DMS 273 treated with DMSO at 0.1 percent for 48 hours (cell line): ENCODE data around the gene ARHGAP10.

Source experiments
- DNase-seq: peaks from one replicate; lab custom pipeline; 2025; lab: John Stamatoyannopoulos, UW

ARHGAP10 gene

GRCh38 chr4:148093065-148093464, 361.2 kb downstream of the ARHGAP10 start:
- DNase-seq, result no peak

GRCh38 chr4:148094149-148094548, 362.3 kb downstream of the ARHGAP10 start:
- no peak for DNase-seq

- DNase-seq, result no peak
Measured at GRCh38 chr4:148095346-148095923, 363.5 kb downstream of the ARHGAP10 start.

GRCh38 chr4:148097801-148098200, 365.9 kb downstream of the ARHGAP10 start:
- DNase-seq, result no peak

- no peak for DNase-seq
Measured at GRCh38 chr4:148101235-148101634, 369.3 kb downstream of the ARHGAP10 start.

- DNase-seq, result no peak
Measured at GRCh38 chr4:148101790-148102189, 369.9 kb downstream of the ARHGAP10 start.

- DNase-seq, result no peak
Measured at GRCh38 chr4:148103597-148104355, 371.9 kb downstream of the ARHGAP10 start.

GRCh38 chr4:148108766-148109165, 376.9 kb downstream of the ARHGAP10 start:
- DNase-seq, result no peak

- no peak for DNase-seq
Measured at GRCh38 chr4:148109216-148109615, 377.3 kb downstream of the ARHGAP10 start.

- DNase-seq, result no peak
Measured at GRCh38 chr4:148110169-148110568, 378.3 kb downstream of the ARHGAP10 start.

GRCh38 chr4:148112231-148112982, 380.5 kb downstream of the ARHGAP10 start:
- no peak for DNase-seq

- no peak for DNase-seq
Measured at GRCh38 chr4:148114436-148114835, 382.5 kb downstream of the ARHGAP10 start.

GRCh38 chr4:148116264-148116663, 384.4 kb downstream of the ARHGAP10 start:
- no peak for DNase-seq

GRCh38 chr4:148116969-148117368, 385.1 kb downstream of the ARHGAP10 start:
- no peak for DNase-seq

GRCh38 chr4:148118179-148118578, 386.3 kb downstream of the ARHGAP10 start:
- DNase-seq, result no peak

- no peak for DNase-seq
Measured at GRCh38 chr4:148118633-148119032, 386.7 kb downstream of the ARHGAP10 start.

- DNase-seq, result no peak
Measured at GRCh38 chr4:148120216-148120615, 388.3 kb downstream of the ARHGAP10 start.
